GM19238 (cell line): ENCODE measurements around the gene LTV1.

ENCODE experiments used
- DNase-seq: peaks from one replicate; pipeline ENCODE4 v3.0.0; 2011; ENCODE audit warnings: low spot score; ENCODE audit not compliant: insufficient read length

The LTV1 gene

GRCh38 chr6:143885116-143885515 is 42.0 kb downstream of the LTV1 start:
- DNase-seq: no peak

- DNase-seq: no peak
Measured at GRCh38 chr6:143894655-143895054, 51.5 kb downstream of the LTV1 start.

- no peak for DNase-seq
Measured at GRCh38 chr6:143896126-143896860, 53.2 kb downstream of the LTV1 start.

GRCh38 chr6:143900358-143900757 is 57.2 kb downstream of the LTV1 start:
- no peak for DNase-seq

GRCh38 chr6:143901885-143902750 is 59.0 kb downstream of the LTV1 start:
- peak; percentile 20 for DNase-seq

GRCh38 chr6:143902827-143903226 is 59.7 kb downstream of the LTV1 start:
- DNase-seq: no peak

GRCh38 chr6:143911028-143911427 is 67.9 kb downstream of the LTV1 start:
- no peak for DNase-seq

- no peak for DNase-seq
Measured at GRCh38 chr6:143912671-143913070, 69.5 kb downstream of the LTV1 start.
